ENCODE measurements around the gene BCAR1.

DNA sequence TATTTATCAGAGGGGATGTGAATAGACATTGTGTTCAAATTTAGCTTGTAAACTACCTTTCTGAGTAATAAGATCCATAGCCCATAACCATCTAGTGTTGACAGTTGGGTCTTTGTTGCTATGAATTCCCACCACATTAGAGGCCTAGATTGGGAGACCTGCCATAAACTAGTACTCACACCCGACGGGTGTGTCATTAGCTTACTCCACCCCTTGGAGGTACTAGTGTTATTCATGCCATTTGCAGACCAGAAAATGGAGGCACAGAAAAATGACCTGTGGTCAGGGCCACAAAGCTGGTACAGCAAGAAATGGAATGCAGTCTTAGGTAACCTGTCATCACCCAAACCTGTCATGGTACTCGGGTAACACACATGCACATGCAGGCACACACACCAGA lies 41.3 kb upstream of the BCAR1 start:
- TF ChIP-seq EP300 (IDR thresholded peaks at IDR 0.05) = no peak
- TF ChIP-seq, protein P1, sequence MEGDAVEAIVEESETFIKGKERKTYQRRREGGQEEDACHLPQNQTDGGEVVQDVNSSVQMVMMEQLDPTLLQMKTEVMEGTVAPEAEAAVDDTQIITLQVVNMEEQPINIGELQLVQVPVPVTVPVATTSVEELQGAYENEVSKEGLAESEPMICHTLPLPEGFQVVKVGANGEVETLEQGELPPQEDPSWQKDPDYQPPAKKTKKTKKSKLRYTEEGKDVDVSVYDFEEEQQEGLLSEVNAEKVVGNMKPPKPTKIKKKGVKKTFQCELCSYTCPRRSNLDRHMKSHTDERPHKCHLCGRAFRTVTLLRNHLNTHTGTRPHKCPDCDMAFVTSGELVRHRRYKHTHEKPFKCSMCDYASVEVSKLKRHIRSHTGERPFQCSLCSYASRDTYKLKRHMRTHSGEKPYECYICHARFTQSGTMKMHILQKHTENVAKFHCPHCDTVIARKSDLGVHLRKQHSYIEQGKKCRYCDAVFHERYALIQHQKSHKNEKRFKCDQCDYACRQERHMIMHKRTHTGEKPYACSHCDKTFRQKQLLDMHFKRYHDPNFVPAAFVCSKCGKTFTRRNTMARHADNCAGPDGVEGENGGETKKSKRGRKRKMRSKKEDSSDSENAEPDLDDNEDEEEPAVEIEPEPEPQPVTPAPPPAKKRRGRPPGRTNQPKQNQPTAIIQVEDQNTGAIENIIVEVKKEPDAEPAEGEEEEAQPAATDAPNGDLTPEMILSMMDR (IDR thresholded peaks at IDR 0.05) = no peak
